Ovary (tissue), 9 donors: Measurements from ENCODE around the gene UROD. TPM values are rescaled to one million over a fixed set of nuclear protein-coding genes. Genes with fewer than 3 reads are reported as not detected.

Experiments used
- DNase-seq, 5 donors: peaks; one replicate each; pipeline ENCODE4 v3.0.0-alpha.2; 2019 to 2020
- H3K27ac ChIP-seq, 2 donors: fragments of 200-600 bp; one replicate each; pipeline versions ENCODE4 v1.5.1 to v1.8.0; 2019 to 2022
- H3K27me3 ChIP-seq: fragments of 200-600 bp; one replicate; pipeline ENCODE4 v1.8.0; 2022
- H3K36me3 ChIP-seq: fragments of 200-600 bp; sonication (generic); one replicate; pipeline ENCODE4 v1.5.1; 2019
- H3K4me1 ChIP-seq: one replicate; pipeline ENCODE4 v1.8.1; 2013; ENCODE audit warnings: mild to moderate bottlenecking, moderate library complexity; ENCODE audit not compliant: insufficient read depth
- H3K4me3 ChIP-seq: fragments of 200-600 bp; sonication (generic); one replicate; pipeline ENCODE4 v1.5.1; 2017
- H3K9me3 ChIP-seq, 2 donors: fragments of 200-600 bp in 1 of 2; sonication (generic) in 1 of 2; one replicate each; pipeline versions ENCODE4 v1.5.1 to v1.8.1; 2013 to 2019; ENCODE audit warnings: mild to moderate bottlenecking in 1 of 2, moderate library complexity in 1 of 2
- EP300 ChIP-seq: sonication (generic); formaldehyde crosslinking; IDR thresholded peaks from one replicate; pipeline ENCODE4 v1.6.1; 2017; ENCODE audit warnings: antibody characterized with exemption
- POLR2A ChIP-seq: fragments of 450-650 bp; IDR thresholded peaks from one replicate; pipeline ENCODE4 v1.6.1; 2017; ENCODE audit warnings: antibody characterized with exemption, mild to moderate bottlenecking, moderate library complexity
- WGBS, 3 donors: extraction: QIAGEN DNeasy Blood & Tissue Kit in 1 of 3; methylation state at CpG; one replicate each; pipeline versions ENCODE4 v1.1.5 to v1.1.7; 2013 to 2017; 5-methylcytosine and 5-hydroxymethylcytosine counted together
- intact Hi-C, 4 donors: fragments of 100-400 bp; cut with DNase I; formaldehyde crosslinking; loops; one replicate each; pipeline versions ENCODE4 v1.11.0 to v1.15.1; 2022 to 2023
- polyA plus RNA-seq, 2 donors: library from polyadenylated mRNA; stranded (reverse); fragments of 200-250 nt in 1 of 2; fragments of 350-450 nt in 1 of 2; fragmentation: Illumina TruSeq in 1 of 2; extraction: RNeasy Lipid Tissue Mini Kit (QIAGEN cat#74804) in 1 of 2; gene quantifications; one replicate each; pipeline ENCODE4 v1.2.3, GENCODE V29; 2013 to 2014
- total RNA-seq, 7 donors: library from RNA; depleted of rRNA in 2 of 7; stranded (reverse); fragments of >200 nt in 2 of 7; fragmentation: NEBNext Ultra II Directional in 3 of 7; extraction: Animal tissue kit (Norgen Biotek cat#: 25700) in 3 of 7; gene quantifications; one replicate each; pipeline versions ENCODE4 v1.1.0 to v1.2.4, GENCODE V29; 2016 to 2023
- TF ChIP-seq, protein P1 (sequence below), 3 donors: fragments of 450-650 bp in 2 of 3; fragments of 200-600 bp in 1 of 3; IDR thresholded peaks; one replicate each; pipeline versions ENCODE4 v1.5.1 to v1.8.0; 2016 to 2022; ENCODE audit warnings: antibody characterized with exemption in 3 of 3, mild to moderate bottlenecking in 1 of 3
- donor health status: DM: no; HTN: no; CAD: no; lungs with moderate emphysema.
- donor health status: DM: no; HTN: no; CAD: no.
- donor health status: Bipolar disorder and iron deficiency.
- donor health status: DM: yes; HTN: yes; CAD: no.
- donor health status: DM: no; HTN: no; CAD: no.
- donor health status: DM: yes; HTN: yes; CAD: no.

The UROD gene
- total and polyA plus RNA-seq, 9 donors, result 69.2 to 97.2 (median 77.1) TPM

DNA sequence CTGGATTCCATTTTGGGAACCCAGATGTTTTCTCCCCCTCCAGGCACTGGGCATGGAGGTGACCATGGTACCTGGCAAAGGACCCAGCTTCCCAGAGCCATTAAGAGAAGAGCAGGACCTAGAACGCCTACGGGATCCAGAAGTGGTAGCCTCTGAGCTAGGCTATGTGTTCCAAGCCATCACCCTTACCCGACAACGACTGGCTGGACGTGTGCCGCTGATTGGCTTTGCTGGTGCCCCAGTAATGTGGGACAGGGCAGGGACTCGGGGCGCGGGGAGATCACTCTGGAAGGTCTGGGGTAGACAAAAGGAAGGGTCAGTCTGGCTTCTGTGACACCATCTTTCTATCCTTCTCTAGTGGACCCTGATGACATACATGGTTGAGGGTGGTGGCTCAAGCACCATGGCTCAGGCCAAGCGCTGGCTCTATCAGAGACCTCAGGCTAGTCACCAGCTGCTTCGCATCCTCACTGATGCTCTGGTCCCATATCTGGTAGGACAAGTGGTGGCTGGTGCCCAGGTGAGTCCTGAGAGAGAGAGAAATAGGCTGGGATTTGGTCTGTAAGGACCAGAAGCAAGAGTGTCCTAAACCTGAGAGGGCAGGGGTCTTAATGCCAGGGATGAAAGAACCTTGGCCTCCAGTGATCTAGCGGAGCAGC lies 1.6 kb downstream of the UROD start:
- Histone ChIP-seq H3K4me1 (peaks cover 14% of the 10 kb centered on the region), H3K9me3 (no peaks in the 10 kb centered on the region), H3K27ac (no peak overlapping the region), H3K36me3 (no peaks in the 10 kb centered on the region), H3K4me3 (no peak overlapping the region), H3K27me3 (no peaks in the 10 kb centered on the region)
- DNase-seq, result no peak
- intact Hi-C loops, result loop anchor here (1.0 to 10.0 kb wide), 9 partner anchors 176 to 571 kb away; partner anchors contain the start of genes TESK2 (in 2 of the 4), BEST4 (in 1 of the 4) and NASP (in 1 of the 4)
- WGBS, 3 donors, result 73 to 79% (median 75%) methylated on average over 12 of the region's 12 CpGs
- TF ChIP-seq, protein P1, sequence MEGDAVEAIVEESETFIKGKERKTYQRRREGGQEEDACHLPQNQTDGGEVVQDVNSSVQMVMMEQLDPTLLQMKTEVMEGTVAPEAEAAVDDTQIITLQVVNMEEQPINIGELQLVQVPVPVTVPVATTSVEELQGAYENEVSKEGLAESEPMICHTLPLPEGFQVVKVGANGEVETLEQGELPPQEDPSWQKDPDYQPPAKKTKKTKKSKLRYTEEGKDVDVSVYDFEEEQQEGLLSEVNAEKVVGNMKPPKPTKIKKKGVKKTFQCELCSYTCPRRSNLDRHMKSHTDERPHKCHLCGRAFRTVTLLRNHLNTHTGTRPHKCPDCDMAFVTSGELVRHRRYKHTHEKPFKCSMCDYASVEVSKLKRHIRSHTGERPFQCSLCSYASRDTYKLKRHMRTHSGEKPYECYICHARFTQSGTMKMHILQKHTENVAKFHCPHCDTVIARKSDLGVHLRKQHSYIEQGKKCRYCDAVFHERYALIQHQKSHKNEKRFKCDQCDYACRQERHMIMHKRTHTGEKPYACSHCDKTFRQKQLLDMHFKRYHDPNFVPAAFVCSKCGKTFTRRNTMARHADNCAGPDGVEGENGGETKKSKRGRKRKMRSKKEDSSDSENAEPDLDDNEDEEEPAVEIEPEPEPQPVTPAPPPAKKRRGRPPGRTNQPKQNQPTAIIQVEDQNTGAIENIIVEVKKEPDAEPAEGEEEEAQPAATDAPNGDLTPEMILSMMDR (IDR thresholded peaks at IDR 0.05), result no peak
- TF ChIP-seq POLR2A, result no peak
- no peak for TF ChIP-seq EP300

DNA sequence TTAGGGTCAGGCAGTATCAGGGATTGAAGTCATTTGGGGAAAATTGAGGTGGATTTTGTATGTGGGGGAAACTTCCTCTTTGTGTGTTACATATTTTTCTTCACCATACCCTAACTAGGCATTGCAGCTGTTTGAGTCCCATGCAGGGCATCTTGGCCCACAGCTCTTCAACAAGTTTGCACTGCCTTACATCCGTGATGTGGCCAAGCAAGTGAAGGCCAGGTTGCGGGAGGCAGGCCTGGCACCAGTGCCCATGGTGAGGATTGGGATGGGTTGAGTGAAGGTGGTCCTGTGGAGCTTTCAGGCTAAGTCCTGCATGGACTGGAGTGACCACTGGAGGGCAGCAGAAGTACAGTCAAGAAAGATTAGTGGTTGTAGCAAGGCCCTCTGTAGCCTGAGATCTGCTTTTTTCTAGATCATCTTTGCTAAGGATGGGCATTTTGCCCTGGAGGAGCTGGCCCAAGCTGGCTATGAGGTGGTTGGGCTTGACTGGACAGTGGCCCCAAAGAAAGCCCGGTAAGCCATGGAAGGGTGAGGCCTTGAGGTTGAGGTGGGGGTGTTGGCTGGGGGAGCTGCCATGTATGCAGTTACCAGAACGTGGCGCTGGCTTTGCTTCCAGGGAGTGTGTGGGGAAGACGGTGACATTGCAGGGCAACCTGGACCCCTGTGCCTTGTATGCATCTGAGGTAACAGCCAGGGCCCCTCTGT lies 2.4 kb downstream of the UROD start:
- peaks cover 14% of the 10 kb centered on the region for H3K4me1 ChIP-seq
- no peaks in the 10 kb centered on the region for H3K27me3 ChIP-seq
- intact Hi-C loops, result loop anchor here (5.0 to 10.0 kb wide), 9 partner anchors 177 to 570 kb away; partner anchors contain the start of genes TESK2 (in 3 of the 4), BEST4 (in 1 of the 4) and NASP (in 1 of the 4)
- H3K36me3 ChIP-seq, result no peaks in the 10 kb centered on the region
- DNase-seq, result peak; percentile 80 to 87 (median 87)
- TF ChIP-seq, protein P1 (IDR thresholded peaks at IDR 0.05), result peak; percentile 80 to 94 (median 84)
- no peak for TF ChIP-seq POLR2A
- no peak overlapping the region for H3K4me3 ChIP-seq
- peak overlapping the region in 1 of 2 donors; percentile 19 for H3K27ac ChIP-seq
- H3K9me3 ChIP-seq, result no peaks in the 10 kb centered on the region
- 12 to 17% (median 16%) methylated on average over 6 of the region's 6 CpGs for WGBS, 3 donors

DNA sequence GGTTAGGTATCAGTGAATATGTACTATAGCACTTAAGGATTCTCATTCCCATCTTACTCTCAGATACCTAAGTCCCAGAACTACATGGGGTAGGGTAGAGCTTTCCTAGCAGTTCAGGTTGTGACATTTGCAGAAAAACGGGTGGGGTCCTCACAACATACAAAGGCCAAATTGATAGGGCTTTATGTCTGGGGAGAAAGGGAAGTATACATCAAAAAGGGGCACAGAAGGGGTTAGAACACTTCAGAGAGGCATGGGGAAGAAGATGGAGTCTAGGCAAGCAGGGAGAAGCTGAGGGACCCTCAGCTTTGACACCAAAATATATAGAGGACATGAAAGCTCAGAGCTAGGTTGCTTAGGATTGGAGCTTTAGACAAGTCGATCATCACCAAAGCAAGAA lies 3.6 kb downstream of the UROD start:
- Histone ChIP-seq H3K4me3 (no peak overlapping the region), H3K27ac (no peak overlapping the region), H3K36me3 (no peaks in the 10 kb centered on the region), H3K4me1 (peaks cover 11% of the 10 kb centered on the region), H3K9me3 (no peaks in the 10 kb centered on the region), H3K27me3 (no peaks in the 10 kb centered on the region)
- intact Hi-C loops, result loop anchor here (5.0 to 10.0 kb wide), 5 partner anchors 282 to 569 kb away; partner anchors contain the start of genes TESK2 (in 3 of the 4) and NASP (in 1 of the 4)
- no peak for TF ChIP-seq EP300
- TF ChIP-seq POLR2A, result no peak
- TF ChIP-seq, protein P1 (IDR thresholded peaks at IDR 0.05), result no peak
- DNase-seq, result no peak
- 54 to 71% (median 55%) methylated on average over 2 of the region's 2 CpGs for WGBS, 3 donors

DNA sequence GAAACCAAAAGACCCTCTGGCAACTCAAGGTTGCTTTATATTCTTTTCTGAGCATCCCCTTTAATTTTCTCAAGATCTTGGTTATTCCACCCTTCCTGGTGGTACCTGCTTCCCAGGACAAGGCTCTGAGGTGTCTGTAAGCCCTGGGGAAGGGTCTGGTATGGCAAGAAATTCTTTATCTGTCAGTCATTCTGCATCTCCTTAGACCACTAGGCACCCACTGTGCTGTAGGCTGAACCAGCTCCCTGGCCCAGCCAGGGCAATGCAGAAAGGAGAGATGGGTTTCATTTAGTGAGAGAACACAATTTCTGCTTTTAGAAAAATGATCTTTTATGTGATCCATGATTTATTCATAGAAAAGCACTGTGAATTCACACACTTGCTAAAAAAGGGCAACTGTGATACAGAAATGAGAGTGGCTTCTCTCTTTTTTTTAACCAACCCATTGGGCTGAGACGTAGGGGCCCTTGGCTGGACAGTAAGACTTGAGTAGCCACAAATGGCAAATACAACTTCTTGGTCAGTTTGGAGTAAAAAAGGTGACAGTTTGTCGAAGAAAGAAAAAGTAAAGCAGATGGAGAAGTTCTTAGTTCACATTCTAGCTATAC lies 4.1 kb downstream of the UROD start:
- intact Hi-C loops, result loop anchor here (5.0 to 10.0 kb wide), 5 partner anchors 281 to 569 kb away; partner anchors contain the start of genes TESK2 (in 3 of the 4) and NASP (in 1 of the 4)
- 80 to 89% (median 86%) methylated on average over 2 of the region's 2 CpGs for WGBS, 3 donors
- Histone ChIP-seq H3K27ac (no peak overlapping the region), H3K36me3 (no peaks in the 10 kb centered on the region), H3K4me3 (no peak overlapping the region), H3K27me3 (no peaks in the 10 kb centered on the region), H3K9me3 (no peaks in the 10 kb centered on the region), H3K4me1 (peaks cover 11% of the 10 kb centered on the region)
- DNase-seq, result no peak
- TF ChIP-seq, protein P1 (IDR thresholded peaks at IDR 0.05), result no peak
- TF ChIP-seq EP300, result no peak
- no peak for TF ChIP-seq POLR2A
